H54 (cell line): ENCODE data around the gene FRAT2.

Source experiments
- DNase-seq: peaks from one replicate; pipeline ENCODE4 v3.0.0; 2011; ENCODE audit warnings: low spot score, mixed read lengths; ENCODE audit not compliant: insufficient read length
- FAIRE-seq: peaks from 3 replicates; lab custom pipeline; 2011; peaks lifted over from hg19 to GRCh38; lab: Jason Lieb, UNC
- POLR2A ChIP-seq: IDR thresholded peaks from 2 replicates; pipeline ENCODE4 v1.6.1; 2011; ENCODE audit warnings: low read depth, mild to moderate bottlenecking, low read length

The FRAT2 gene

DNA sequence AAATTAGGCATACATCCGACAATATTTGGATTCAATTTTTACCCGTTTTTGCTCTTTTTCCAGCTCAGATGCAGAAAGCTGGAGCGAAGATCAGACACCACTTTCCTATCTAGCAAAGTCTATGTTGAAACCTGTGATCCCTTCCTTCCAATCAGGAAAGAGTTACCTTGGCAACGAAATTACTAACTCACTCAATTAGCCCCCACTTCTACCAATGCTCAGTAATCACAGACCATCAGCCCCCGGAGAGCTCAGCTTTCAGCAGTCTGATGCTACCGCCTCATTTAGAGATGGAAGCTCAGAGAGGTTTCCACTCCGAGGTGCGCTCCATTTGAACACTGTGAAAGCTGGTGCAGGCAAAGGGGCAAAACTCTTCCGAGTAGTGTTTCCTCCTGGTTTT lies 8.8 kb downstream of the FRAT2 start:
- FAIRE-seq (no peak), DNase-seq (no peak)
- no peak for TF ChIP-seq POLR2A

DNA sequence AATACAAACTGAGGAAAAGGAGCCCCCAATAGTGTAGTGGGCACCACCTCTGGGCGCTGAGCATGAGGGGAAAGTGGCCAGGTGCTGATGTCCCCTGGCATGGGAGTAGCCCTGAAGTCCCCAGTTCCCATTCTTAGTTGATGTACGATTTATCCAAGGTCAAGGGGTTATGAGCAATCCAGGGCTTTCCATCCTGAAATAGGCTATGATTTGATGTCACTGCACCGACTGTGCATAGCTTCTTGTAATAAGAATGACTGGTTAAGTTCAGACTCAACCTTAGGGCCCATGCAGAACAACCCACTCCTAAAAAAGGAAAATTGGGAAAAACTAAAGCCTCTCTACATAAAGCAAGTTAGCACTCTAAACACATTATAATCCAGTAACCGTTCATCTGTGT lies 11.0 kb downstream of the FRAT2 start:
- TF ChIP-seq POLR2A = no peak
- DNase-seq (no peak), FAIRE-seq (no peak)

GRCh38 chr10:97321804-97322190 lies 12.7 kb downstream of the FRAT2 start:
- no peak for TF ChIP-seq POLR2A
- no peak for DNase-seq
- no peak for FAIRE-seq

GRCh38 chr10:97321032-97321803 lies 13.3 kb downstream of the FRAT2 start:
- DNase-seq (no peak), FAIRE-seq (no peak)

DNA sequence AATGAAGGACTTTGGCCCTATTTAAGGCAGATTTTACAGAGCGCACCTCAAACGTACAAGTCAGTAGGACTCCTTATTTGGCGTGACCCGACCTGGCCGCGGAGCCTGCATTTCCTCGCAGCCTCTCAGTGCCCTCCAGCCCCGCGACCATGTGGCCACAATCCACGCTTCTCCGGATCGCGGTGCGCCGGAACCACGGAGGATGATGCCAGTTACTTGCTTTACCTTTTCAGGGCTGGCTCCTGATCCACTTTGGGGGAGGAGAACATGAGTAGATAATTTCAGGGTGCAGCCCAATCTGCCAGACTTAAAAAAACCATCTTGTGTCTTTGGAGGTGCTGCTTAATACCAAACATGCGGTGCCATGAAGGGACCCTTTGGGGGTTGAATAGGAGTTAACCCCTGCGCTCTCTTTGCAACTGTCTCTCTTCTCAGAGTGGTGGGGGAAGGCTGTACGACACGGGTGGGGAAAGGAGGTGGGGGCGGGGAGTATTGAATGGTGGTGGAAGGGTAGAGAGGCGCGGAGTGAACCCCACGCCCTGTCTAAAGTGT lies 14.0 kb downstream of the FRAT2 start:
- no peak for DNase-seq

More at GRCh38 chr10:97321032-97321803, 13.3 kb downstream of the FRAT2 start:
- no peak for TF ChIP-seq POLR2A

DNA sequence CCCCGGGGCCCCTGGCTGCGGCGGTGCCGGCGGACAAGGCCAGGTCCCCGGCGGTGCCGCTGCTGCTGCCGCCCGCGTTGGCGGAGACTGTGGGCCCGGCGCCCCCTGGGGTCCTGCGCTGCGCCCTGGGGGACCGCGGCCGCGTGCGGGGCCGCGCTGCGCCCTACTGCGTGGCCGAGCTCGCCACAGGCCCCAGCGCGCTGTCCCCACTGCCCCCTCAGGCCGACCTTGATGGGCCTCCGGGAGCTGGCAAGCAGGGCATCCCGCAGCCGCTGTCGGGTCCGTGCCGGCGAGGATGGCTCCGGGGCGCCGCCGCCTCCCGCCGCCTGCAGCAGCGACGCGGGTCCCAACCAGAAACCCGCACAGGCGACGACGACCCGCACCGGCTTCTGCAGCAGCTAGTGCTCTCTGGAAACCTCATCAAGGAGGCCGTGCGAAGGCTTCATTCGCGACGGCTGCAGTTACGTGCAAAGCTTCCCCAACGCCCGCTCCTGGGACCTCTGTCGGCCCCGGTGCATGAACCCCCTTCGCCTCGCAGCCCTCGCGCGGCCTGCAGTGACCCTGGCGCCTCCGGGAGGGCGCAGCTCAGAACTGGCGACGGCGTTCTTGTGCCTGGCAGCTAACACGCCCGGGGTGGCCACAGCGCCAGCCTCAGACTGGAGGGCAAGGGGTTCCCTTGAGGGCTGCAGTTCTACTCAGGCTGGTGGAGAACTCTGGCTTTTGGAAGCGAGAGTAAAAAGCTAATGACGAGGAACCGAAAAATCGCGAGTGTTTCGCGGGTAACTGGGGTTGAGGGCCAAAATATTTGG lies 14.7 kb downstream of the FRAT2 start:
- DNase-seq (no peak), FAIRE-seq (no peak)
- no peak for TF ChIP-seq POLR2A

More for the DNA sequence above, 14.0 kb downstream of the FRAT2 start:
- no peak for FAIRE-seq
- TF ChIP-seq POLR2A = no peak

GRCh38 chr10:97318772-97319651 lies 15.5 kb downstream of the FRAT2 start, which contains the start of gene FRAT1:
Gene FRAT1 (plus strand): TSS chr10:97319271. CDS start chr10:97319454, 183 bp downstream.
- peak; percentile 88 for DNase-seq
- no peak for FAIRE-seq
- peak; percentile 63 for TF ChIP-seq POLR2A

GRCh38 chr10:97314671-97315070 lies 19.9 kb downstream of the FRAT2 start:
- FAIRE-seq = no peak
- TF ChIP-seq POLR2A = no peak
- no peak for DNase-seq

- DNase-seq (no peak), FAIRE-seq (no peak)
- no peak for TF ChIP-seq POLR2A
Measured at GRCh38 chr10:97312897-97313296, 21.6 kb downstream of the FRAT2 start.

DNA sequence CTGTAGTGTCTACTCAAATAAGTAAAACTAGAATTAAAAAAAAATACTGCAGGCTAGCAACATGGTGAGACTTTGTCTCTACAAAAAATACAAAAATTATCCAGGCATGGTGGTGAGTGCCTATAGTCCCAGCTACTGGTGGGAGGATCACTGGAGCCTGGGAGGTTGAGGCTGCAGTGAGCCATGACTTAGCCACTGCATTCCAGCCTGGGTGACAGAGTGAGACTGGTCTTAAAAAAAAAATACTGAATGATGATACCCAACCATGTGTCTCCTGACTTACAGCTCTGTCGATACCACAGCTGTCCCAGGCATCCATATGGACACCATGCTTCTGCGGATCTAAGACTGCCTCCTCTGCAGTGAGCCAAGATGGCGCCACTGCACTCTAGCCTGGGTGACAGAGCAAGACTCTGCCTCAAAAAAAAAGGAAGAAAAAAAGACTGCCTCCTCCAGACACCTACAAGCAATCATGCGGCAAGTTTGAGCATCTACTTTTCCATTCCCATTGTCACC lies 23.4 kb downstream of the FRAT2 start:
- no peak for TF ChIP-seq POLR2A
- DNase-seq = no peak
- no peak for FAIRE-seq

DNA sequence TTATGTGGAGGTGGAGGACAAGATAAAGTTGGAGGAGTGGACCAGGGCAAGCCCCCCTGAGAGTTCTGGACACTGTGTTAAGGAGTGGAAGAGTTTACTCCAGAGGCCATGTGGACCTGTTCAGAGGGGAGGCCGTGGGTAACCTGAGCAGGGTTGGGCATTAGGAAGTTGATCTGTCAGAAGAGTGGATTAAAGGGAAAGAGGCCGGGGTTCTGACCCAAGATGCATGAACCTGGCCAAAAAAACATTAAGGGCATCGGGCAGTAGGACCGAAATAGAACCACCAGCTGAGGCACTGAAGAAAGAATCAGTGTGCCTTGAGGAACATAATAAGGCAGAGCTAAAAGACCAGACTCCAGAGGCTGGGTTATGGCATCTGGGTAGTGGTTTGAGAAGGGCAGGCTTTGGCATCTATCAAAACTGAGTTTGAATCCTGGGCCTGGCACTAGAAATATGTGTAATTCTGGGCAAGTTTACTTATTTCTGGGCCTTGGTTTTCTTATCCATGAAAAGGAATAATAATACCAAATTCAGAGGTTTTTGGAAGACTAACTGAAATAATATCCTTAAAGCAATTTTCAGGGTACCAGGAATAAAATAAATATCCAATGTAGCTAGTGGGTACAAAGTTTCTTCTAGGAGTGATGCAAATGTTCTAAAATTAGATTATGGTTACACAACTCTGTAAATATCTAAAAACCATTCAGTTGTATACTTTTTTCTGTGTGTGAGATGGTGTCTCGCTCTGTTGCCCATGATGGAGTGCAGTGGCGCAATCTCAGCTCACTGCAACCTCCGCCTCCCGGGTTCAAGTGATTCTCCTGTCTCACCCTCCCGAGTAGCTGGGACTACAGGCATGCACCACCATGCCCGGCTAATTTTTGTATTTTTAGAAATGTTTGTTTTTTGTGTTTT lies 26.4 kb downstream of the FRAT2 start:
- TF ChIP-seq POLR2A = no peak
- DNase-seq = no peak
- FAIRE-seq = no peak

GRCh38 chr10:97307441-97307840 lies 27.1 kb downstream of the FRAT2 start:
- FAIRE-seq = no peak
- DNase-seq = no peak
- TF ChIP-seq POLR2A = no peak
